ENCODE data around the gene HIPK4.
"Not testable (repeated sequence)": the region's sequence is repeated elsewhere in the genome, so short reads cannot be mapped to it uniquely, and the experiment has no call there.

HIPK4 gene

GRCh38 chr19:40390084-40390742, at the start of gene HIPK4:
Gene HIPK4 (minus strand): TSS chr19:40390181. CDS start chr19:40389902, 279 bp downstream.
- DNase-seq (ENCODE audit: low read depth in 2 of 2): no peak

GRCh38 chr19:40438284-40438683, 48.3 kb upstream of the HIPK4 start:
- DNase-seq (ENCODE audit: low read depth in 2 of 2): no peak

- DNase-seq (ENCODE audit: low read depth in 2 of 2): no peak
Measured at GRCh38 chr19:40433391-40434216, 43.6 kb upstream of the HIPK4 start.

GRCh38 chr19:40432760-40433159, 42.8 kb upstream of the HIPK4 start:
- not testable (repeated sequence) for DNase-seq (ENCODE audit: low read depth in 2 of 2)

- DNase-seq (ENCODE audit: low read depth in 2 of 2): no peak
Measured at GRCh38 chr19:40431698-40432097, 41.7 kb upstream of the HIPK4 start.

GRCh38 chr19:40430242-40430641, 40.3 kb upstream of the HIPK4 start:
- DNase-seq (ENCODE audit: low read depth in 2 of 2): not testable (repeated sequence)

- DNase-seq (ENCODE audit: low read depth in 2 of 2): not testable (repeated sequence)
Measured at GRCh38 chr19:40428197-40428596, 38.2 kb upstream of the HIPK4 start.

GRCh38 chr19:40425450-40426287, 35.7 kb upstream of the HIPK4 start, which contains the start of gene SERTAD1:
Gene SERTAD1 (minus strand): TSS chr19:40425992. CDS start chr19:40423546, 2,446 bp downstream.
- DNase-seq (ENCODE audit: low read depth in 2 of 2): peak; percentile 100

- no peak for DNase-seq (ENCODE audit: low read depth in 2 of 2)
Measured at GRCh38 chr19:40424637-40425449, 34.9 kb upstream of the HIPK4 start.

- DNase-seq (ENCODE audit: low read depth in 2 of 2): no peak
Measured at GRCh38 chr19:40423938-40424337, 34.0 kb upstream of the HIPK4 start.

- no peak for DNase-seq (ENCODE audit: low read depth in 2 of 2)
Measured at GRCh38 chr19:40422748-40423566, 33.0 kb upstream of the HIPK4 start.

- DNase-seq (ENCODE audit: low read depth in 2 of 2): no peak
Measured at GRCh38 chr19:40421993-40422747, 32.2 kb upstream of the HIPK4 start.

GRCh38 chr19:40420766-40421765, 31.1 kb upstream of the HIPK4 start:
- DNase-seq (ENCODE audit: low read depth in 2 of 2): no peak

GRCh38 chr19:40420451-40420765, 30.4 kb upstream of the HIPK4 start:
- DNase-seq (ENCODE audit: low read depth in 2 of 2): no peak

- DNase-seq (ENCODE audit: low read depth in 2 of 2): no peak
Measured at GRCh38 chr19:40419780-40420179, 29.8 kb upstream of the HIPK4 start.

- no peak for DNase-seq (ENCODE audit: low read depth in 2 of 2)
Measured at GRCh38 chr19:40419066-40419612, 29.2 kb upstream of the HIPK4 start.

- DNase-seq (ENCODE audit: low read depth in 2 of 2): no peak
Measured at GRCh38 chr19:40418040-40418439, 28.1 kb upstream of the HIPK4 start.

- DNase-seq (ENCODE audit: low read depth in 2 of 2): no peak
Measured at GRCh38 chr19:40417643-40417981, 27.6 kb upstream of the HIPK4 start.
